ENCODE results near the gene COG5.

DNA sequence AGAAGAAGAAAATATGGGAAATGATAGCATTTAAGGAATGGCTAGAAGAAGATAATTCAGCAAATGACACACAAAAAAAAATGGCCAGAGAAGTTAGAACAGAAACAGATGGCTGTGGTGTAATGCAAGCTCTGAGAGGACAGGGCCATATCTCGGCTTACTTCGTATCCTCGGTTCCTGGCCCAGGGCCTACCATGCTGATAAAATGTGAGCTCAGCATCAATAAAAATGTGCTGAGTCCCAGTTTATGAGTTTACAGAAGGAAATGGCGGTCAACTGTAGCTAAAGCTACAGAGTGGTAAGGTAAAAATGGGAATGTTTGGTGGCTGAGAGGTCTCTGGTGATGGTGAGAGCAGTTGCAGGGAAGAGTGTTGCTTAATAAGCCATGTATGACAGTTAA is 354.2 kb downstream of the COG5 start:
- TF ChIP-seq POLR2A (IDR thresholded peaks at IDR 0.05; ENCODE audit: low read depth, low read length) (no peak), RFX5 (IDR thresholded peaks at IDR 0.05; ENCODE audit: low read depth, low read length) (no peak), EZH2 (IDR thresholded peaks at IDR 0.05; ENCODE audit: borderline replicate concordance, control insufficient read depth, low read depth, low read length) (no peak), CREB1 (IDR thresholded peaks at IDR 0.05; ENCODE audit: low read depth) (no peak), SIN3A (IDR thresholded peaks at IDR 0.05; ENCODE audit: low read depth, low read length) (no peak)
- TF ChIP-seq, protein P1, sequence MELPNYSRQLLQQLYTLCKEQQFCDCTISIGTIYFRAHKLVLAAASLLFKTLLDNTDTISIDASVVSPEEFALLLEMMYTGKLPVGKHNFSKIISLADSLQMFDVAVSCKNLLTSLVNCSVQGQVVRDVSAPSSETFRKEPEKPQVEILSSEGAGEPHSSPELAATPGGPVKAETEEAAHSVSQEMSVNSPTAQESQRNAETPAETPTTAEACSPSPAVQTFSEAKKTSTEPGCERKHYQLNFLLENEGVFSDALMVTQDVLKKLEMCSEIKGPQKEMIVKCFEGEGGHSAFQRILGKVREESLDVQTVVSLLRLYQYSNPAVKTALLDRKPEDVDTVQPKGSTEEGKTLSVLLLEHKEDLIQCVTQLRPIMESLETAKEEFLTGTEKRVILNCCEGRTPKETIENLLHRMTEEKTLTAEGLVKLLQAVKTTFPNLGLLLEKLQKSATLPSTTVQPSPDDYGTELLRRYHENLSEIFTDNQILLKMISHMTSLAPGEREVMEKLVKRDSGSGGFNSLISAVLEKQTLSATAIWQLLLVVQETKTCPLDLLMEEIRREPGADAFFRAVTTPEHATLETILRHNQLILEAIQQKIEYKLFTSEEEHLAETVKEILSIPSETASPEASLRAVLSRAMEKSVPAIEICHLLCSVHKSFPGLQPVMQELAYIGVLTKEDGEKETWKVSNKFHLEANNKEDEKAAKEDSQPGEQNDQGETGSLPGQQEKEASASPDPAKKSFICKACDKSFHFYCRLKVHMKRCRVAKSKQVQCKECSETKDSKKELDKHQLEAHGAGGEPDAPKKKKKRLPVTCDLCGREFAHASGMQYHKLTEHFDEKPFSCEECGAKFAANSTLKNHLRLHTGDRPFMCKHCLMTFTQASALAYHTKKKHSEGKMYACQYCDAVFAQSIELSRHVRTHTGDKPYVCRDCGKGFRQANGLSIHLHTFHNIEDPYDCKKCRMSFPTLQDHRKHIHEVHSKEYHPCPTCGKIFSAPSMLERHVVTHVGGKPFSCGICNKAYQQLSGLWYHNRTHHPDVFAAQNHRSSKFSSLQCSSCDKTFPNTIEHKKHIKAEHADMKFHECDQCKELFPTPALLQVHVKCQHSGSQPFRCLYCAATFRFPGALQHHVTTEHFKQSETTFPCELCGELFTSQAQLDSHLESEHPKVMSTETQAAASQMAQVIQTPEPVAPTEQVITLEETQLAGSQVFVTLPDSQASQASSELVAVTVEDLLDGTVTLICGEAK (IDR thresholded peaks at IDR 0.05; ENCODE audit: borderline replicate concordance): no peak
- TF ChIP-seq, protein P2, sequence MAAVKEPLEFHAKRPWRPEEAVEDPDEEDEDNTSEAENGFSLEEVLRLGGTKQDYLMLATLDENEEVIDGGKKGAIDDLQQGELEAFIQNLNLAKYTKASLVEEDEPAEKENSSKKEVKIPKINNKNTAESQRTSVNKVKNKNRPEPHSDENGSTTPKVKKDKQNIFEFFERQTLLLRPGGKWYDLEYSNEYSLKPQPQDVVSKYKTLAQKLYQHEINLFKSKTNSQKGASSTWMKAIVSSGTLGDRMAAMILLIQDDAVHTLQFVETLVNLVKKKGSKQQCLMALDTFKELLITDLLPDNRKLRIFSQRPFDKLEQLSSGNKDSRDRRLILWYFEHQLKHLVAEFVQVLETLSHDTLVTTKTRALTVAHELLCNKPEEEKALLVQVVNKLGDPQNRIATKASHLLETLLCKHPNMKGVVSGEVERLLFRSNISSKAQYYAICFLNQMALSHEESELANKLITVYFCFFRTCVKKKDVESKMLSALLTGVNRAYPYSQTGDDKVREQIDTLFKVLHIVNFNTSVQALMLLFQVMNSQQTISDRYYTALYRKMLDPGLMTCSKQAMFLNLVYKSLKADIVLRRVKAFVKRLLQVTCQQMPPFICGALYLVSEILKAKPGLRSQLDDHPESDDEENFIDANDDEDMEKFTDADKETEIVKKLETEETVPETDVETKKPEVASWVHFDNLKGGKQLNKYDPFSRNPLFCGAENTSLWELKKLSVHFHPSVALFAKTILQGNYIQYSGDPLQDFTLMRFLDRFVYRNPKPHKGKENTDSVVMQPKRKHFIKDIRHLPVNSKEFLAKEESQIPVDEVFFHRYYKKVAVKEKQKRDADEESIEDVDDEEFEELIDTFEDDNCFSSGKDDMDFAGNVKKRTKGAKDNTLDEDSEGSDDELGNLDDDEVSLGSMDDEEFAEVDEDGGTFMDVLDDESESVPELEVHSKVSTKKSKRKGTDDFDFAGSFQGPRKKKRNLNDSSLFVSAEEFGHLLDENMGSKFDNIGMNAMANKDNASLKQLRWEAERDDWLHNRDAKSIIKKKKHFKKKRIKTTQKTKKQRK (IDR thresholded peaks at IDR 0.05; ENCODE audit: low read depth, low read length): no peak
